Measurements from ENCODE around the gene RPRD2.

RPRD2 gene

GRCh38 chr1:150469291-150469690, 105.3 kb downstream of the RPRD2 start:
- H3K4me1 ChIP-seq (ENCODE audit: insufficient read depth, insufficient read length) = peaks cover 13% of the 10 kb centered on the region
- DNase-seq (ENCODE audit: low read depth, low spot score) = no peak
- TF ChIP-seq ZNF274 (IDR thresholded peaks at IDR 0.05; ENCODE audit: low read depth, low read length) (no peak), YY1 (IDR thresholded peaks at IDR 0.05; ENCODE audit: insufficient read depth, insufficient read length) (no peak), SUZ12 (IDR thresholded peaks at IDR 0.05; ENCODE audit: extremely low read depth, insufficient read depth, insufficient read length) (no peak)
- no peak overlapping the region for H3K9ac ChIP-seq (ENCODE audit: insufficient read length, low read depth)
- H3K4me3 ChIP-seq (ENCODE audit: insufficient read length, low read depth) = no peak overlapping the region
- H3K27me3 ChIP-seq (ENCODE audit: insufficient read depth, insufficient read length) = no peaks in the 10 kb centered on the region
- H3K9me3 ChIP-seq (ENCODE audit: insufficient read depth, low read length) = no peaks in the 10 kb centered on the region
- peaks cover 68% of the 10 kb centered on the region for H3K36me3 ChIP-seq (ENCODE audit: insufficient read depth, insufficient read length, low read length)

GRCh38 chr1:150472601-150473200, 108.8 kb downstream of the RPRD2 start:
- H3K4me1 ChIP-seq (ENCODE audit: insufficient read depth, insufficient read length) = peaks cover 13% of the 10 kb centered on the region

DNA sequence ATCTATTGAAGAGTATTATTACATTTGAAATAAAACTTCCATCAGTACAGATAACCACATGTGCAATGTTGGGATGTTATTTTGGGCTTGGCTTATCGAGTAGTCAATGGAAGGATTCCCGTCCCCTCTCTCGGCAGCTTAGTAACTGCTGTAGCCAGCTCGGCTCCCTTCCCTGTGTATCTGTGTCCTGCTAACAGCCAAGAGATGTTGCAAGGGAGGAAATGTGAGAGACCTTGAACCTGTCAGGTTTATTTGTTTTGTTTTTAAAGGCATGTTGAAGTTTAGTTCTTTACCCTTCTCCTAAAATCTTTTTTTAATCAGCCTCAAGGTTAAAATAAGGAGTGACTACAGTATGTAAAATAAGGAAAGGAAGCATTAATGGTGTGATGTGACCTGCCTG, 109.7 kb downstream of the RPRD2 start:
- H3K4me3 ChIP-seq (ENCODE audit: insufficient read length, low read depth) = no peak overlapping the region
- peaks cover 13% of the 10 kb centered on the region for H3K4me1 ChIP-seq (ENCODE audit: insufficient read depth, insufficient read length)
- H3K27me3 ChIP-seq (ENCODE audit: insufficient read depth, insufficient read length) = no peaks in the 10 kb centered on the region
- DNase-seq (ENCODE audit: low read depth, low spot score) = no peak
- TF ChIP-seq SUZ12 (IDR thresholded peaks at IDR 0.05; ENCODE audit: extremely low read depth, insufficient read depth, insufficient read length) (no peak), YY1 (IDR thresholded peaks at IDR 0.05; ENCODE audit: insufficient read depth, insufficient read length) (no peak), ZNF274 (IDR thresholded peaks at IDR 0.05; ENCODE audit: low read depth, low read length) (no peak)
- H3K9ac ChIP-seq (ENCODE audit: insufficient read length, low read depth) = no peak overlapping the region
- H3K36me3 ChIP-seq (ENCODE audit: insufficient read depth, insufficient read length, low read length) = peaks cover 33% of the 10 kb centered on the region
- H3K9me3 ChIP-seq (ENCODE audit: insufficient read depth, low read length) = no peaks in the 10 kb centered on the region

More at GRCh38 chr1:150472601-150473200, 108.8 kb downstream of the RPRD2 start:
- Histone ChIP-seq H3K27me3 (ENCODE audit: insufficient read depth, insufficient read length) (no peaks in the 10 kb centered on the region), H3K36me3 (ENCODE audit: insufficient read depth, insufficient read length, low read length) (peaks cover 41% of the 10 kb centered on the region), H3K9ac (ENCODE audit: insufficient read length, low read depth) (peak overlapping the region; percentile 3), H3K4me3 (ENCODE audit: insufficient read length, low read depth) (no peak overlapping the region), H3K9me3 (ENCODE audit: insufficient read depth, low read length) (no peaks in the 10 kb centered on the region)
- TF ChIP-seq SUZ12 (IDR thresholded peaks at IDR 0.05; ENCODE audit: extremely low read depth, insufficient read depth, insufficient read length) = no peak
- TF ChIP-seq ZNF274 (IDR thresholded peaks at IDR 0.05; ENCODE audit: low read depth, low read length) = no peak
- no peak for TF ChIP-seq YY1 (IDR thresholded peaks at IDR 0.05; ENCODE audit: insufficient read depth, insufficient read length)
- DNase-seq (ENCODE audit: low read depth, low spot score) = no peak

DNA sequence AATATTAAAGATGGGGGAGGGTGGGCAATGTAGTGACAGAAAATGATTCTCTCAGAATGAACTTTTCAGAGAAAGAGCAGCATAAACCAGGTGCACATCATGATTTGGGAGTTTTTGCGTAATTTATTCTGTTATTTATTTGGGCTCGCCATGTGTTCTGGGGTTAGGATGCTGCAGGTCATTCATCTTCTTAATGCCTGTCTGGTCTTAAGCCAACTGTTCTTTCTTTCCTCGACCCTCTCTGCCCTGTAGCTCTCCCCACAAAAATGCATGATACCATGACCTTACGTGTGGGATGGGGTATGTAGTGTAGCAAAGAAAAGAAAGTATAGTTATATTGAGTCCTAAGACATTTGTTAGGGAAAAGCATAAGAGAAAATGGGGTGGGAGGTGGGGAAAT, 110.9 kb downstream of the RPRD2 start:
- peaks cover 13% of the 10 kb centered on the region for H3K4me1 ChIP-seq (ENCODE audit: insufficient read depth, insufficient read length)
- H3K9ac ChIP-seq (ENCODE audit: insufficient read length, low read depth) = no peak overlapping the region
- H3K4me3 ChIP-seq (ENCODE audit: insufficient read length, low read depth) = no peak overlapping the region
- no peak for DNase-seq (ENCODE audit: low read depth, low spot score)
- no peaks in the 10 kb centered on the region for H3K27me3 ChIP-seq (ENCODE audit: insufficient read depth, insufficient read length)
- H3K9me3 ChIP-seq (ENCODE audit: insufficient read depth, low read length) = no peaks in the 10 kb centered on the region
- TF ChIP-seq YY1 (IDR thresholded peaks at IDR 0.05; ENCODE audit: insufficient read depth, insufficient read length) (no peak), ZNF274 (IDR thresholded peaks at IDR 0.05; ENCODE audit: low read depth, low read length) (no peak), SUZ12 (IDR thresholded peaks at IDR 0.05; ENCODE audit: extremely low read depth, insufficient read depth, insufficient read length) (no peak)
- H3K36me3 ChIP-seq (ENCODE audit: insufficient read depth, insufficient read length, low read length) = peaks cover 33% of the 10 kb centered on the region

DNA sequence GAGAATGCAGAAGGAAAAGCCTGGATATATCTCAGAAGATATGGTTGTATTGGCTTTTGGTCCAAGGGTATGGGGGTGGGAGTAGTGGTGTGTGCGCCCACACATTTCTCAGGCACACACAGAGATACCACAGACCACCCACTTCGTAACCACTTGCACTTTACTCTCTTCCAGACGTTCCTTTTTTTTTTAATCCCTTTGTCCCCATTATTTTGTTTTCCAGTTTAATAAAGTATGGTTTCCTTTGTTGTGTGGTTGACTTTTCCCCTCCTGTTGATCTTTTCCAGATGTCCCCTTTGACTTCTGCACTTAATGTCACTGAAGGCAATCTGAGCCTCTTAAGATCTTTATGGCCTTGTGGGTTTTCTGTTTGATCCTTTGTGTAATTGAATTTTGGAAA, 112.8 kb downstream of the RPRD2 start:
- TF ChIP-seq ZNF274 (IDR thresholded peaks at IDR 0.05; ENCODE audit: low read depth, low read length) (no peak), YY1 (IDR thresholded peaks at IDR 0.05; ENCODE audit: insufficient read depth, insufficient read length) (no peak), SUZ12 (IDR thresholded peaks at IDR 0.05; ENCODE audit: extremely low read depth, insufficient read depth, insufficient read length) (no peak)
- DNase-seq (ENCODE audit: low read depth, low spot score) = no peak
- peaks cover 11% of the 10 kb centered on the region for H3K4me1 ChIP-seq (ENCODE audit: insufficient read depth, insufficient read length)

DNA sequence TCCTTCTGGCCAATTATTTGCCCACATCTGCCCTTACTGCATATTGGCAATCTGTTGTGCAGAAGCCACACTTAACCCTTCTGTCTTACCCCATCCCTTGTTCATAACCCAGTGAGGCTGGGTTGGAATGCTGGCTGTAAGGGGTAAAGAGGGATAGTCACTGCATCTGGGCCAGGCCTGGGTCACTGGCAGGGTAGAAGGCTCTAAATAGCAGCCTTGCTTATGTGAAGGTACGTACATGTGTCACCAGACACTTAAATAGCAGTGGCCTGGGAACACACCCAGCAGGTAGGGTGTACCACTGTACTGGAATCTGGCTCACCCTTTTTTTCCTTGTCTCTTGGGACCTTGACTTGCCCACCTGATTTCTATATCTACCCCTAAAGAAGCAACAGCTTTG, 113.4 kb downstream of the RPRD2 start:
- DNase-seq (ENCODE audit: low read depth, low spot score) = no peak
- TF ChIP-seq ZNF274 (IDR thresholded peaks at IDR 0.05; ENCODE audit: low read depth, low read length) (no peak), SUZ12 (IDR thresholded peaks at IDR 0.05; ENCODE audit: extremely low read depth, insufficient read depth, insufficient read length) (no peak), YY1 (IDR thresholded peaks at IDR 0.05; ENCODE audit: insufficient read depth, insufficient read length) (no peak)
- Histone ChIP-seq H3K4me3 (ENCODE audit: insufficient read length, low read depth) (no peak overlapping the region), H3K4me1 (ENCODE audit: insufficient read depth, insufficient read length) (peaks cover 7% of the 10 kb centered on the region), H3K9ac (ENCODE audit: insufficient read length, low read depth) (no peak overlapping the region), H3K36me3 (ENCODE audit: insufficient read depth, insufficient read length, low read length) (peaks cover 10% of the 10 kb centered on the region), H3K9me3 (ENCODE audit: insufficient read depth, low read length) (no peaks in the 10 kb centered on the region), H3K27me3 (ENCODE audit: insufficient read depth, insufficient read length) (no peaks in the 10 kb centered on the region)

More for the DNA sequence above, 112.8 kb downstream of the RPRD2 start:
- no peaks in the 10 kb centered on the region for H3K9me3 ChIP-seq (ENCODE audit: insufficient read depth, low read length)
- H3K36me3 ChIP-seq (ENCODE audit: insufficient read depth, insufficient read length, low read length) = peaks cover 15% of the 10 kb centered on the region
- H3K27me3 ChIP-seq (ENCODE audit: insufficient read depth, insufficient read length) = no peaks in the 10 kb centered on the region
- H3K9ac ChIP-seq (ENCODE audit: insufficient read length, low read depth) = no peak overlapping the region
- no peak overlapping the region for H3K4me3 ChIP-seq (ENCODE audit: insufficient read length, low read depth)

DNA sequence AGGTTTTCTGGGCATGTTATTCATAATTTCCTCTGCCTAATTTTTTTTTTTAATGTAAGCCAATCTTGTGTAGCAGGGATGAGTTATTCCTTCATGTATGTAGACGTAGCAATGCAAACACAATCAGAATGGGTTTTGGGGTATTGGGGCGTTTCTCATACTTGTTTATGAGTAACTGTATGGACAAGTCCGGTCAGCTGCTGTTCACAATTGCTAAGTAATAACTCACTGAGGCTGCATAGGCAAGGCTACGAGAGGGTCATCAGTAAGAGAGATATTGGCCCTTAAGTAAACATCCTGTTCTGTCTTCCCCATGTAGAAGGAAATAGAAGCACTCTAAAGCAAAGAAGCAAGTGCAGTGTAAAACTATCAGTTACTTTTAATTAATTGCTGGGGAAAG, 113.8 kb downstream of the RPRD2 start:
- H3K36me3 ChIP-seq (ENCODE audit: insufficient read depth, insufficient read length, low read length) = peaks cover 6% of the 10 kb centered on the region
- peaks cover 3% of the 10 kb centered on the region for H3K4me1 ChIP-seq (ENCODE audit: insufficient read depth, insufficient read length)
- H3K9ac ChIP-seq (ENCODE audit: insufficient read length, low read depth) = no peak overlapping the region
- H3K27me3 ChIP-seq (ENCODE audit: insufficient read depth, insufficient read length) = no peaks in the 10 kb centered on the region
- no peaks in the 10 kb centered on the region for H3K9me3 ChIP-seq (ENCODE audit: insufficient read depth, low read length)
- TF ChIP-seq SUZ12 (IDR thresholded peaks at IDR 0.05; ENCODE audit: extremely low read depth, insufficient read depth, insufficient read length) = no peak
- TF ChIP-seq YY1 (IDR thresholded peaks at IDR 0.05; ENCODE audit: insufficient read depth, insufficient read length) = no peak
- TF ChIP-seq ZNF274 (IDR thresholded peaks at IDR 0.05; ENCODE audit: low read depth, low read length) = no peak
- no peak overlapping the region for H3K4me3 ChIP-seq (ENCODE audit: insufficient read length, low read depth)
- no peak for DNase-seq (ENCODE audit: low read depth, low spot score)
